GM10266 (cell line): Measurements from ENCODE around the gene HOXB7.

ENCODE experiments used
- DNase-seq: peaks from one replicate; pipeline ENCODE4 v3.0.0; 2012; ENCODE audit errors: extremely low spot score
- TF ChIP-seq, protein P1 (sequence below): IDR thresholded peaks from 2 replicates; pipeline ENCODE4 v1.5.1; 2012; ENCODE audit warnings: mild to moderate bottlenecking, low read depth; ENCODE audit not compliant: control insufficient read depth, insufficient read depth; ENCODE audit errors: missing control alignments

Gene HOXB7

DNA sequence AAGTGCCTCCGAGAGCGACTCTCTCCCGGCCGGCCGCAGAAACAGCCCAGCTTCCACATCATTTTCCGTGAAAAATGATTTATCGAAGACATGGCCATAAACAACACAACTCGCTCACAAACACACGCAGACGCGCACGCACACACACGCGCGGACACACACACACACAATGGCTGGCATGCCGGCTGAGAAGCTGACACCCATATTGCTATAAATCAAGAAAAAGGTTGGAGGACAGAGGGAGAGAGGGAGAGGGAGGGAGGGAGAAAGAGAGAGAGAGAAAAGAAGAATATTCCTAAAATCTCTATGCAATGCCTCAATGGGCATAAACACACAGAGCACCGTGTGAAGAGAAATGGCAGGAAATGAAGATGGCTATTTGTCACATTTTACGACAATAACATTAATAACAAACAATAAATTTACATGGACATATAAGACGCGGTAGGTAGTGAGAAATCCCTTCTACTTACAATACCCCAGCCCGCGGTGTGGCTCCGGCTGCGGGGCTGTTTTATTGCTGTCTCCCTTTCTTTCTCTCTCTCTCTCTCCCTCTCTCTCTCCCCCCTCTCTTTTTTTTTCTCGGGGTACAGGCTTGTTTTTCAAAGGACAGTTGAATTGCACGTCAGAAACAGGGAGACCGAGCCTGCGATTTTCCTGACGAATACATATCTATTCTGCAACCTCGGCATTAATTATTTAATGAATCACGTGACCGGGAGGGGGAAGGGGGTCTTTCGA is 42.1 kb downstream of the HOXB7 start:
- TF ChIP-seq, protein P1, sequence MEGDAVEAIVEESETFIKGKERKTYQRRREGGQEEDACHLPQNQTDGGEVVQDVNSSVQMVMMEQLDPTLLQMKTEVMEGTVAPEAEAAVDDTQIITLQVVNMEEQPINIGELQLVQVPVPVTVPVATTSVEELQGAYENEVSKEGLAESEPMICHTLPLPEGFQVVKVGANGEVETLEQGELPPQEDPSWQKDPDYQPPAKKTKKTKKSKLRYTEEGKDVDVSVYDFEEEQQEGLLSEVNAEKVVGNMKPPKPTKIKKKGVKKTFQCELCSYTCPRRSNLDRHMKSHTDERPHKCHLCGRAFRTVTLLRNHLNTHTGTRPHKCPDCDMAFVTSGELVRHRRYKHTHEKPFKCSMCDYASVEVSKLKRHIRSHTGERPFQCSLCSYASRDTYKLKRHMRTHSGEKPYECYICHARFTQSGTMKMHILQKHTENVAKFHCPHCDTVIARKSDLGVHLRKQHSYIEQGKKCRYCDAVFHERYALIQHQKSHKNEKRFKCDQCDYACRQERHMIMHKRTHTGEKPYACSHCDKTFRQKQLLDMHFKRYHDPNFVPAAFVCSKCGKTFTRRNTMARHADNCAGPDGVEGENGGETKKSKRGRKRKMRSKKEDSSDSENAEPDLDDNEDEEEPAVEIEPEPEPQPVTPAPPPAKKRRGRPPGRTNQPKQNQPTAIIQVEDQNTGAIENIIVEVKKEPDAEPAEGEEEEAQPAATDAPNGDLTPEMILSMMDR, result no peak
- DNase-seq, result no peak

- no peak for DNase-seq
- TF ChIP-seq, protein P1, result no peak
Measured at GRCh38 chr17:48567646-48568354, 43.0 kb downstream of the HOXB7 start.

DNA sequence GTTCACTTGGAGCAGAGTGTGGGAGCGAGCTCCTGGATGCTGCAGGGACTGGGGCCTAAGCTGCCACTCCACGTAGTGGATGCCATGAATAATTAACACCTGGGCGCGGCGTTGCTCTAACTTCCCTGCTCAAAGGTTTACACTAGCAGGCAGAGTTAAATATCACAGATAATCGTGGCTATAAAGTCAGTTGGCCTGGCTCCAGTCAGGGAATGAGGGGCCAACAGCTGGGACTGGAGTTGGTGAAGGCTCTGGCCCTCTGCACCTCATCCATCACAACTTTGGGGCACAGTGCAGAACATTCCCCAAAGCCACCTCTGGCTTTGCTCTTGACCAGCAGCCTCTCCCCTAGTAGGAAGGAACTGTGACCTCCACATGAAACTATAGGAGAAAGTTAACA is 43.6 kb downstream of the HOXB7 start:
- TF ChIP-seq, protein P1, result no peak
- DNase-seq, result no peak

DNA sequence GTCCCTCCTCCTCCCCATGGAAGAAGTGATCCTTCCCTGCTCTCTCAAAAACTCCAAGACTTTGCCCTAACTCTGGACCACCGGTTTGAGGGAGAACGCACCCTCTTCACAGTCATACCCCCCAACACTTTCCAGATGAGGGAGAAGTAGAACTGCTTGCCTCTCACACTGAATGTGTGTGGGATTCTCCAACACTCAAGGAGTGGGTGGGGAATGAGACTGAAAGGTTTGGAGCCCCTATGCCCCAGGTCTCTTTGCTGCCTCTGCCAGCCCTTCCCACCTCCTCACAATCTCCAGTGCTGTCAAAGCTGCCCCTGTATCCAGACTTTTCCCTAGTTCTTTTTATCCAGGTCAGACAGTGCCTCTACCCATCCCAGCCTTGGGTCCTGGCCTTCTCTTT is 44.1 kb downstream of the HOXB7 start:
- TF ChIP-seq, protein P1, result no peak
- no peak for DNase-seq

DNA sequence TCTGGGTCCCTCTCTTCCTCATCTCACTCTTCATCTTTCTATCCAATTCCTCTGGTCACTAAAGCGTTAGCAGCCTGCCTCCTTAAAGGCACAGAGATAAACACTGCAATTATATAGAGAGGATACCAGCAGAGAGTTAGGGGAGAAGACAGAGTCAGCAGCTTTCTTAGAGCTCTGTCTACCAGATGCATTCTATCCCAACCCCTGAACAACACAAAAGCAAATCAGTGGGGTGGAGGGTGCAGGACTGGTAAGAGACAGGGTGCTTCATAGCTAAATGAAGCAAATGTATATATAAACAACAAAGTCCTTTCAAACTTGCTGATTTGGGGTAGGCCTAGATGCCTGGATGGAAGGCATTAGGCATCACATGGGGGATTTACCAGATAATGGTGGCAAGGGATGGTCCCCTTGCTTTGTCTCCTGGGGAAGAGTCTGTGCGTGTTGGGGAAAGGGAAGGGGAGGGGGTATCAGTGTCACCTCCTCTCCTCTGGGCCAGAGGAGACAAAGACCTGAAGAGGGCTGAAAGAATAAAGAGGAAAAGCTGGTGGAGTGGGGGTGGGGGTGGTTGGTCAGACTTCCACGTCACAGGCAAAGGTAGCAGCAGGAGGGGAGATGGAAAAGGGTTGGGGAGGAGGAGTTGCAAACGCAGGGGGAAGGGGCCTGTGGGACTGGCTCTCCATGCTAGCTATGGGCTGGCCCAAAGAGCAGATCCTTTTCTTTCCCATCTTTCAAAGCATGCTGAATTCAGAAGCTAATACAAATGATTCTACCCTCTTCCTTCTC is 44.7 kb downstream of the HOXB7 start:
- TF ChIP-seq, protein P1, result no peak

DNA sequence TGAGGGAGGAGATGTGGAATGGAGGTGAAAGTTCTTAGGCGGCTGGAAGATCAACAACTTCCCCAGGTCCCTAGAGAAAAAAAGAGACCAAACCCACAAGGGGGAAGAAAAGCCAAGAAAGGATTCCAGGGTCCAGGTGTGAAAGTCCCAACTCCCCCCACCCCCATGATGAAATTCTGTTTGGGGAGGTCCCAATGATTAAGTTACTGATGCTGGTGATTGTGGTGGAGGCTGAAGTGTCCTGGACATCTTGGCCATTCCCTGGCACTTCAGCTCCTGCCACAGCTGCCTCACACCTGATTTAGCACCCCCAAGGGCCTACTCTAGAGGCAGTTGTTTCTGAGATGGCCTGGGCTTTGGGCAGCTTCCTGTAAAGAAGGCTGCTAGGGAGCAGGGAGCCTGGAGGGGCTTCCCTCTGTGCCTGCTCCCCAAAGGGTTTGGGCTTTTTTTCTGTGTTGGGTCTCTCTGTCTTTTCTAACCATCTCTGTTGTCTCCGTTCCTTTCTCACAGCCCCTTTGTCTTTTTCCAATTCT is 45.7 kb downstream of the HOXB7 start:
- TF ChIP-seq, protein P1, result no peak
- no peak for DNase-seq

More for the DNA sequence above, 44.7 kb downstream of the HOXB7 start:
- no peak for DNase-seq
